Spleen (tissue), 7 donors: ENCODE data around the gene PPM1H.

Experiments used
- POLR2A ChIP-seq, 3 donors: fragments of 450-650 bp; IDR thresholded peaks; one replicate each; pipeline ENCODE4 v1.5.1; 2017; ENCODE audit warnings: antibody characterized with exemption in 3 of 3, mild to moderate bottlenecking in 1 of 3
- POLR2AphosphoS5 ChIP-seq, 3 donors: sonication (generic); formaldehyde crosslinking; IDR thresholded peaks; one replicate each; pipeline ENCODE4 v1.5.1; 2017; ENCODE audit warnings: antibody characterized with exemption in 3 of 3
- TF ChIP-seq, protein P1 (sequence below), 11 experiments: fragments of 200-600 bp in 7 of 11; fragments of 450-650 bp in 4 of 11; sonication (generic) in 4 of 11; IDR thresholded peaks in 8 of 11; conservative IDR thresholded peaks in 3 of 11; 1 replicate in 7 of 11; 2 replicates in 4 of 11; pipeline versions ENCODE4 v1.4.0 to v1.8.0; 2016 to 2021; ENCODE audit warnings: antibody characterized with exemption in 11 of 11, inconsistent platforms in 4 of 11, mild to moderate bottlenecking in 1 of 11
- donor health status: DM: no; HTN: no; CAD: no; lungs with moderate emphysema.
- donor health status: DM: no; HTN: no; CAD: no.
- donor health status: DM: no; HTN: no; CAD: no.

GRCh38 chr12:62701492-62701891 lies 233.5 kb downstream of the PPM1H start:
- TF ChIP-seq, protein P1, sequence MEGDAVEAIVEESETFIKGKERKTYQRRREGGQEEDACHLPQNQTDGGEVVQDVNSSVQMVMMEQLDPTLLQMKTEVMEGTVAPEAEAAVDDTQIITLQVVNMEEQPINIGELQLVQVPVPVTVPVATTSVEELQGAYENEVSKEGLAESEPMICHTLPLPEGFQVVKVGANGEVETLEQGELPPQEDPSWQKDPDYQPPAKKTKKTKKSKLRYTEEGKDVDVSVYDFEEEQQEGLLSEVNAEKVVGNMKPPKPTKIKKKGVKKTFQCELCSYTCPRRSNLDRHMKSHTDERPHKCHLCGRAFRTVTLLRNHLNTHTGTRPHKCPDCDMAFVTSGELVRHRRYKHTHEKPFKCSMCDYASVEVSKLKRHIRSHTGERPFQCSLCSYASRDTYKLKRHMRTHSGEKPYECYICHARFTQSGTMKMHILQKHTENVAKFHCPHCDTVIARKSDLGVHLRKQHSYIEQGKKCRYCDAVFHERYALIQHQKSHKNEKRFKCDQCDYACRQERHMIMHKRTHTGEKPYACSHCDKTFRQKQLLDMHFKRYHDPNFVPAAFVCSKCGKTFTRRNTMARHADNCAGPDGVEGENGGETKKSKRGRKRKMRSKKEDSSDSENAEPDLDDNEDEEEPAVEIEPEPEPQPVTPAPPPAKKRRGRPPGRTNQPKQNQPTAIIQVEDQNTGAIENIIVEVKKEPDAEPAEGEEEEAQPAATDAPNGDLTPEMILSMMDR (IDR thresholded peaks at IDR 0.05 in 8 of 11, conservative IDR thresholded peaks at IDR 0.05 in 3 of 11) = no peak
- TF ChIP-seq POLR2AphosphoS5 (IDR thresholded peaks at IDR 0.05) = no peak
- no peak for TF ChIP-seq POLR2A (IDR thresholded peaks at IDR 0.05)
